ENCODE data around the gene LRIG1. TPM values are rescaled to one million over a fixed set of nuclear protein-coding genes. Genes with fewer than 3 reads are reported as not detected.

Gene LRIG1
- total RNA-seq, 3 donors from 2014 or later: 66.1 to 227 (median 131) TPM

GRCh38 chr3:66415867-66416428, 84.9 kb downstream of the LRIG1 start:
- TF ChIP-seq POLR2AphosphoS5 (IDR thresholded peaks at IDR 0.05) (no peak), CTCF (IDR thresholded peaks at IDR 0.05) (no peak), POLR2A (IDR thresholded peaks at IDR 0.05) (no peak)
- no peaks in the 10 kb centered on the region for H3K27me3 ChIP-seq
- H3K36me3 ChIP-seq: peaks cover 3% of the 10 kb centered on the region
- no peaks in the 10 kb centered on the region for H3K9me3 ChIP-seq
- intact Hi-C loops (cut with DNase I; ENCODE audit: low total_unique reads): no loop called here
- H3K27ac ChIP-seq: peak overlapping the region in 1 of 2 donors; percentile 67
- no peak overlapping the region for H3K4me3 ChIP-seq
- H3K4me1 ChIP-seq: peaks cover 0 to 13% of the 10 kb centered on the region in 2 donors
- no peak for DNase-seq (ENCODE audit: low spot score in 2 of 2)

DNA sequence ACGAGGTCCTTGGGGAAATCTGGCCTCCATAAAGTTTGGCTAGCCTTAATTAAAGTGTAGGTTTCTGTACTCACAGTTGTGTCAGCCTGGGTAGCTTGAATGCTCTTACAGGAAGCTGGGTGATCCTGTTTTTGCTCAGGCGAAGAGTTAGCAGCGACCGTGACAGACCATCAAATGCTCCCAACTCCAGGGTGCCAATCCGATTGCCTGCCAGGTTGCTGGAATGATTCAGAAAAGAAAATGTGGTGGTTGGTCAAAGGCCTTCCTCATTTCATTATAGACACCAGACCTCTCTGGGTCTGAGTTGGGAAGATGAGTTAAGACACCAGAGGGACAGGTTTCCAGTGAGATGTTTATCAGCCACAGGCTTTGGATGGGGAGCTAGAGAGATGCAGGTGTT, 86.0 kb downstream of the LRIG1 start:
- TF ChIP-seq CTCF (IDR thresholded peaks at IDR 0.05) (no peak), POLR2A (IDR thresholded peaks at IDR 0.05) (no peak), POLR2AphosphoS5 (IDR thresholded peaks at IDR 0.05) (no peak)
- intact Hi-C loops (cut with DNase I; ENCODE audit: low total_unique reads): no loop called here
- Histone ChIP-seq H3K9me3 (no peaks in the 10 kb centered on the region), H3K4me3 (no peak overlapping the region), H3K27me3 (no peaks in the 10 kb centered on the region), H3K36me3 (peaks cover 3% of the 10 kb centered on the region), H3K27ac (peak overlapping the region in 1 of 2 donors; percentile 40), H3K4me1 (peaks cover 0 to 13% of the 10 kb centered on the region in 2 donors)
- DNase-seq (ENCODE audit: low spot score in 2 of 2): no peak

GRCh38 chr3:66413151-66413751, 87.6 kb downstream of the LRIG1 start:
- TF ChIP-seq POLR2AphosphoS5 (IDR thresholded peaks at IDR 0.05) (no peak), POLR2A (IDR thresholded peaks at IDR 0.05) (no peak)
- DNase-seq (ENCODE audit: low spot score in 2 of 2): no peak
- intact Hi-C loops (cut with DNase I; ENCODE audit: low total_unique reads): loop anchor here (1.0 kb wide), 1 partner anchor 29 kb away; no protein-coding TSS in a partner anchor
- Histone ChIP-seq H3K9me3 (no peaks in the 10 kb centered on the region), H3K36me3 (peaks cover 3% of the 10 kb centered on the region), H3K4me1 (peaks cover 0 to 4% of the 10 kb centered on the region in 2 donors), H3K27me3 (no peaks in the 10 kb centered on the region), H3K4me3 (no peak overlapping the region), H3K27ac (peak overlapping the region in 1 of 2 donors; percentile 9)

DNA sequence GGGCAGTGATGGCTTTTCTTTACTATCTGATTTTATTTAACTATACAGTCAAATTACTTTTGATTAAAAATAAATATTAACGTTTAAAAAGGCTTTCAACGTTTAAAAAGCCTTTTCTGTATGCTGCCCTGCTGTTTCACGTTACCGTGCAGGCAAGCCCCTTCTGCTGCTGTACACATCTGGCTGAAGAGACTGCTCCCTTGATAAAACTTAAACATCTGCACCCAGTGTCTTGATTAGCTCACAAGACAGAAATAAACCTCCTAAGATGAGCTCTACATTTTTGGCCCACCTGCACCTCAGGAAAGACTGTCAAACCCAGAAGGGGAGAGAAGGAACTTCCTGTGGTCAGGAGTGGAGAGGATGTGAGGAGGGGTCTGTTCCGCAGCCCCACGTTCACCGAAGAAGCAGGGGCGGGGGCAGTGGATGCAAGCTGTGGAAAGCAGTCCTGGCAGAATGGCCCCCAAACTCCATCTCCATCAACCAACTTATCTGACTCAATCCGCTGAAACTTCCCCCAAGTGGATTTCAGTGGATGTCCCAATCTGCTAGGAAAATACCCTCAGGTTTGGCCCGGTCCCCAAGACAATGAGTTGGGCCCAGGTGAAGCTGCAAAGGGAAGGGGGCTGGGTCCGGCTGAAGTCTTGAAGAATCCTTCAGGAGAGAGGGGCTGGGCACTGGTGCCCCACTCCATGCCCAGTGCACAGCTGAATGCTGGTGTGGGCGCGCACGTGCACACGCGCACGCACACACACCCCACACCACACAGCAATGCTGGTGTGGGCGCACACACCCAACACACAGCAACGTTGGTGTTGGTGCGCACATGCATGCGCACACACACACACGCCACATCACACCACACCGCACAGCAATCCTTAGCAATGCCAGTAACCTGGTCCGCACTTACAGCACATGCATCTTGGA, 88.6 kb downstream of the LRIG1 start:
- no peaks in the 10 kb centered on the region for H3K27me3 ChIP-seq
- peaks cover 0 to 4% of the 10 kb centered on the region in 2 donors for H3K4me1 ChIP-seq
- no peak overlapping the region for H3K4me3 ChIP-seq
- intact Hi-C loops (cut with DNase I; ENCODE audit: low total_unique reads): no loop called here
- TF ChIP-seq POLR2A (IDR thresholded peaks at IDR 0.05) (no peak), CTCF (IDR thresholded peaks at IDR 0.05) (no peak), POLR2AphosphoS5 (IDR thresholded peaks at IDR 0.05) (no peak)
- H3K36me3 ChIP-seq: peaks cover 3% of the 10 kb centered on the region
- no peak for DNase-seq (ENCODE audit: low spot score in 2 of 2)
- no peaks in the 10 kb centered on the region for H3K9me3 ChIP-seq
- no peak overlapping the region for H3K27ac ChIP-seq

- no peaks in the 10 kb centered on the region for H3K9me3 ChIP-seq
- no peak overlapping the region for H3K27ac ChIP-seq
- peaks cover 0 to under 1% of the 10 kb centered on the region in 2 donors for H3K4me1 ChIP-seq
- no peaks in the 10 kb centered on the region for H3K27me3 ChIP-seq
- H3K36me3 ChIP-seq: peaks cover 3% of the 10 kb centered on the region
- intact Hi-C loops (cut with DNase I; ENCODE audit: low total_unique reads): no loop called here
- no peak for DNase-seq (ENCODE audit: low spot score in 2 of 2)
- no peak overlapping the region for H3K4me3 ChIP-seq
- TF ChIP-seq POLR2AphosphoS5 (IDR thresholded peaks at IDR 0.05) (no peak), CTCF (IDR thresholded peaks at IDR 0.05) (no peak), POLR2A (IDR thresholded peaks at IDR 0.05) (no peak)
Measured at GRCh38 chr3:66411474-66411873, 89.3 kb downstream of the LRIG1 start.

Measured in breast epithelium (tissue), 4 donors.